ENCODE results near the gene NCOA7.

The NCOA7 gene

DNA sequence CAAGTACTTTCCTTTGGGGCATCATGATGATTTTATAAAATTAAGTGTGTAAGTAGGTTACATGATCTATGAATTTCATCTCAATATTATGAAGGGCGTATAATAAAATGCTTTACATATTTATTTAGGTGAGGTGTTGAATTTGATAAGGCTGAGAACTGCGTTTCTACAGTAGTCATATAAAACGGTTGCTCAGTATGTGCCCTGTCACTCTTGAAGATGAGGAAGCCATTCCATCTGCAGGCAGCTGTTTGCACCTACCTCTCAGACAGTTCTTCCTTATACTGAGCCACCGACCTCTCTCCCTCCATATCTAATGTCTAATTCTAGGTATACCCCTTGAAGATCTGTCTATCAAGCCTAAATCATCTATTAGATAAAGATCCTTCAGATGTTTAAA, 16.1 kb downstream of the NCOA7 start:
- no peak overlapping the region for H3K4me3 ChIP-seq (ENCODE audit: low read depth, low read length)
- TF ChIP-seq, protein P1, sequence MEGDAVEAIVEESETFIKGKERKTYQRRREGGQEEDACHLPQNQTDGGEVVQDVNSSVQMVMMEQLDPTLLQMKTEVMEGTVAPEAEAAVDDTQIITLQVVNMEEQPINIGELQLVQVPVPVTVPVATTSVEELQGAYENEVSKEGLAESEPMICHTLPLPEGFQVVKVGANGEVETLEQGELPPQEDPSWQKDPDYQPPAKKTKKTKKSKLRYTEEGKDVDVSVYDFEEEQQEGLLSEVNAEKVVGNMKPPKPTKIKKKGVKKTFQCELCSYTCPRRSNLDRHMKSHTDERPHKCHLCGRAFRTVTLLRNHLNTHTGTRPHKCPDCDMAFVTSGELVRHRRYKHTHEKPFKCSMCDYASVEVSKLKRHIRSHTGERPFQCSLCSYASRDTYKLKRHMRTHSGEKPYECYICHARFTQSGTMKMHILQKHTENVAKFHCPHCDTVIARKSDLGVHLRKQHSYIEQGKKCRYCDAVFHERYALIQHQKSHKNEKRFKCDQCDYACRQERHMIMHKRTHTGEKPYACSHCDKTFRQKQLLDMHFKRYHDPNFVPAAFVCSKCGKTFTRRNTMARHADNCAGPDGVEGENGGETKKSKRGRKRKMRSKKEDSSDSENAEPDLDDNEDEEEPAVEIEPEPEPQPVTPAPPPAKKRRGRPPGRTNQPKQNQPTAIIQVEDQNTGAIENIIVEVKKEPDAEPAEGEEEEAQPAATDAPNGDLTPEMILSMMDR (conservative IDR thresholded peaks at IDR 0.05; ENCODE audit: low read depth, low read length) = no peak
- no peak for DNase-seq (ENCODE audit: low read depth)

DNA sequence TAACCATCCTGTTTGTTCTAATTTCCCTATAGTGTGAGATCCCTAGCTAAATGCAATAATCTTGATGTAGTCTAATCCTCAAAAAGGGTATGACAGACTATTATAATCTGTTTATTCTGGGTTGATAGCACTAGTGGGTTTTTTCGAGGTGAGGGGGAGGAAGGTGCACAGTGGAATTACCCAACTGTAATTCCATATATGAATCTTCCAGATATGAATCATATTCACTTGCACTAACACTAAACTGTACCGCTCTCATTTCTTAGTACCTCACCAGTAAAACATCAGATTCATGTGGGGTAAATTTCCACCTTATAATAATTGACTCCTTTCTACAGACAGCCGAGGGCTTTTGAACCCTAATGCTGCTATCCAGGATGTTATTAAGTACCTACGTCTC, 16.5 kb downstream of the NCOA7 start:
- no peak for DNase-seq (ENCODE audit: low read depth)
- TF ChIP-seq, protein P1 (conservative IDR thresholded peaks at IDR 0.05; ENCODE audit: low read depth, low read length) = no peak

DNA sequence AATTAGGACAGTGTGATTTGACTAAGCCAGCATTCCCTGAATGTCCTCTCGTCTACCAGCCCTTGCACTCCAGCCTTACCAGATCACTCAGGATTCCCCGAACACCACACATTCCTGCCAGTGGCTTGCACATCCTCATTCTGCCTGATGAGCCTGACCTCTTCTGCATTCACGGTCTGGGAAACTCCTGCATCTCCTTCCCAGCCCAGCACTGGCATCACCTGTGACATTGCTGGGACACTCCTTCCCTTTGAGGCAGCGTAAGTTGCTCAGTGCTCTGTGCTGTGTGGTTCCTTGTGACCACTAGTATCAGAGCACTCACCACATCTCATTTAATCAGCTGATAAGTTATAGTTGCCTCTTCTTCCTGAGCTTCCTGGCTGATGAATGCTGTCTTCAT, 17.3 kb downstream of the NCOA7 start:
- DNase-seq (ENCODE audit: low read depth) = no peak
- no peak overlapping the region for H3K4me3 ChIP-seq (ENCODE audit: low read depth, low read length)
- TF ChIP-seq, protein P1 (conservative IDR thresholded peaks at IDR 0.05; ENCODE audit: low read depth, low read length) = no peak

More for the DNA sequence above, 16.5 kb downstream of the NCOA7 start:
- no peak overlapping the region for H3K4me3 ChIP-seq (ENCODE audit: low read depth, low read length)

DNA sequence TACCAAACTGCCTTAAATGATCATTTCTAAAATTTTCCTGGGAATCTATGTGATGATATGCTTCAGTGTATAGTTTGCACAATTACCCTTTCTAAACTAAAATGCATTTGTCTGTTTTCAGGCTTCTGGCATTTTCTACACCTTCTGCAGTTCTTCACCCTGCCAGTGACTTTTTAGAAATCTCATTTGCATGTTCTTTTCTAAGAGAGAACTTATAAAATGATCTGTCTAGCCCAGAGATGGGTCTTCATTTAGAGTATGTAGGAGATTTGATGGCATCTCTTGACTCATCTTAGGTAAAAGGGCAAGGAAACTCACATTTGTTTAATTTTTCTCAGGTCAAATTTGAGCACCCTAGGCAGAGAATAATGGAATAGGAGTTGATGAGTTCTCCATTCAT, 17.8 kb downstream of the NCOA7 start:
- TF ChIP-seq, protein P1 (conservative IDR thresholded peaks at IDR 0.05; ENCODE audit: low read depth, low read length) = no peak
- DNase-seq (ENCODE audit: low read depth) = no peak
- H3K4me3 ChIP-seq (ENCODE audit: low read depth, low read length) = no peak overlapping the region

DNA sequence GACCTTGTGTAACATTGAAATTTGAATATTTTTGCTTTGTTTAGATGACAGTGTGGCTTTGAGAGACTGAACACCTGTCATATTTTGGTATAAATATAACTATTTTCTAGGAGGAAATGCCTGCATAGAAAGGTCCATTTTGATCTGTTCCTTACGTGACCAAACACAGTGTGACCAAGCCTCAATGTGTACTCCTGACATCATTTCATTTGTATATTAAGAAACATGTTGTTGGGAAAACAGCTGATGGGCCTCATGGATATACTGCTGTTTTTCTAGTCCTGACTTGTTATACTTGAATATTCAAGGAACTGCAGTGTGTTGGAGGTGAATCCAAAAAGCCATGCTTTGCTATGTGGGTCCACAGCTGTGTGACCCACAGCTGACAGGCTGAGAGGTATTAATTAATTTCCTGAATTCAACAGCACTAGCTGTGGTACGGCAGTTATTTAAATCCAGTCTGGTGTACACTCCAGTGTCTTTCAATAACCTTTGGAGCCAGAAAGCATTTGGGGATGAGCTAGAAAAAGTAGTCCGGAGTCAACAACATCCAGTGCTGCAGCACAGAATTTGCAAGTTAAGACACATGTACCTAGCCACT, 18.9 kb downstream of the NCOA7 start:
- no peak for DNase-seq (ENCODE audit: low read depth)
- TF ChIP-seq, protein P1 (conservative IDR thresholded peaks at IDR 0.05; ENCODE audit: low read depth, low read length) = no peak
- H3K4me3 ChIP-seq (ENCODE audit: low read depth, low read length) = no peak overlapping the region

DNA sequence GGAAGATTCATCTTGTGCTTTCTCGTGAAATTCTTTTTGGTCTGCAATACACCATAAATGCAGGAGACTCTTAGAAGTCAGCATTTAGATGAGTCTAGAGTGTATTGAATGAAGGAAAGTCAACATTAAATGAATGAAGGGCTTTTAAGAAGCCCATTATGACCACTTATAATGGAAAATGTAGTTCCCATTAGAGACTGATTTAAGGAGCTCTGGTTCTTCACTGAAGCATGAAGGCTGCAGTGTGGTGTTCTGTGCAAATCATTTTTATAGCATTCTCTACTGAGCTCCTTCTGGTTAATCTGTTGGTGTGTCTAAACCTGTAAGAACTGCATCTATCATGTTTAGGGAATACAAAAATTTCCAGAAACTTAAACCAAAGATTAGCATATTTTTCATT, 19.7 kb downstream of the NCOA7 start:
- no peak overlapping the region for H3K4me3 ChIP-seq (ENCODE audit: low read depth, low read length)
- DNase-seq (ENCODE audit: low read depth) = no peak
- TF ChIP-seq, protein P1 (conservative IDR thresholded peaks at IDR 0.05; ENCODE audit: low read depth, low read length) = no peak

DNA sequence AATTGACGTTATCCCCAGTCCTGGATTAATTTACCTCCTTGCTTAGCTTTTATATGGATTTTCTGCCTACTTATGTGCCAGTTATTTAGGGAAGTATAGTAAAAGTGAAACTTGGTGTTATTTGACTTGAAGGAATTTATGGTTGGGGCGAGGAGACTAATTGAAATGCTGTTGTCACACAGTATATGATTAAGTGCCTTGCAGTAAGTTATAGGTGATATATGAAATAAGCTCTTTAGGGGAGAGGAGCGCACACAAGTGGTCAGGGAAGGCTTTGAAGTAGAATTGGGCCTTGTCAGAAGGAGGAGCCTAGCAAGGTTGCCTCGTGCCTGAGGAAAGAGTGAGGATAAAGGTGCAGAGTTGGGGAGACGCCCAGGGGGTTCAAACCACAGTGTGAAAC, 20.5 kb downstream of the NCOA7 start:
- no peak overlapping the region for H3K4me3 ChIP-seq (ENCODE audit: low read depth, low read length)
- DNase-seq (ENCODE audit: low read depth) = no peak
- TF ChIP-seq, protein P1 (conservative IDR thresholded peaks at IDR 0.05; ENCODE audit: low read depth, low read length) = no peak
